GM18907 (cell line): ENCODE results near the gene RNF8.

Source experiments
- ATAC-seq: cut with Tn5 transposase; IDR thresholded peaks from one replicate; pipeline ENCODE4 v1.9.1; 2021; ENCODE audit warnings: mild to moderate bottlenecking, moderate library complexity; ENCODE audit not compliant: unreplicated experiment

RNF8 gene

GRCh38 chr6:37357288-37357687, 3.5 kb downstream of the RNF8 start:
- no peak for ATAC-seq

- ATAC-seq = no peak
Observed at GRCh38 chr6:37357860-37358259, 4.1 kb downstream of the RNF8 start.

GRCh38 chr6:37359039-37359438, 5.3 kb downstream of the RNF8 start:
- no peak for ATAC-seq

- ATAC-seq = no peak
Observed at GRCh38 chr6:37362101-37362828, 8.5 kb downstream of the RNF8 start.

- ATAC-seq = no peak
Observed at GRCh38 chr6:37365791-37366190, 12.0 kb downstream of the RNF8 start.

GRCh38 chr6:37366910-37367309, 13.1 kb downstream of the RNF8 start:
- ATAC-seq = no peak

- no peak for ATAC-seq
Observed at GRCh38 chr6:37368961-37369320, 15.2 kb downstream of the RNF8 start.

- no peak for ATAC-seq
Observed at GRCh38 chr6:37369321-37370201, 15.8 kb downstream of the RNF8 start.

- no peak for ATAC-seq
Observed at GRCh38 chr6:37371154-37372083, 17.6 kb downstream of the RNF8 start.

- ATAC-seq = no peak
Observed at GRCh38 chr6:37372116-37372515, 18.3 kb downstream of the RNF8 start.

GRCh38 chr6:37373822-37374471, 20.2 kb downstream of the RNF8 start:
- no peak for ATAC-seq

GRCh38 chr6:37375376-37375775, 21.6 kb downstream of the RNF8 start:
- ATAC-seq = no peak

- ATAC-seq = no peak
Observed at GRCh38 chr6:37376078-37376743, 22.4 kb downstream of the RNF8 start.

GRCh38 chr6:37381579-37381978, 27.8 kb downstream of the RNF8 start:
- ATAC-seq = peak; percentile 59

- ATAC-seq = no peak
Observed at GRCh38 chr6:37382994-37383765, 29.4 kb downstream of the RNF8 start.

GRCh38 chr6:37388578-37388977, 34.8 kb downstream of the RNF8 start:
- ATAC-seq = no peak

GRCh38 chr6:37389857-37390256, 36.1 kb downstream of the RNF8 start:
- ATAC-seq = no peak

GRCh38 chr6:37391120-37391519, 37.3 kb downstream of the RNF8 start:
- no peak for ATAC-seq

GRCh38 chr6:37392821-37393220, 39.0 kb downstream of the RNF8 start:
- ATAC-seq = no peak
